Endothelial cell (in vitro differentiated cells): ENCODE data around the gene R3HDM2. TPM values are rescaled to one million over a fixed set of nuclear protein-coding genes. Genes with fewer than 3 reads are reported as not detected.

ENCODE experiments used
- DNase-seq: peaks from one replicate; pipeline ENCODE4 v3.0.0; 2021; ENCODE audit warnings: low spot score
- H3K27ac Mint-ChIP-seq: one replicate; pipeline ENCODE4 v1.8.0; 2021; ENCODE audit warnings: mixed read lengths, inconsistent platforms; ENCODE audit not compliant: unreplicated experiment
- H3K27me3 Mint-ChIP-seq: one replicate; pipeline ENCODE4 v1.8.0; 2021; ENCODE audit warnings: mild to moderate bottlenecking, moderate library complexity, mixed read lengths, inconsistent platforms; ENCODE audit not compliant: unreplicated experiment
- H3K36me3 Mint-ChIP-seq: one replicate; pipeline ENCODE4 v1.8.0; 2021; ENCODE audit warnings: mild to moderate bottlenecking, low read depth, mixed read lengths, inconsistent platforms; ENCODE audit not compliant: unreplicated experiment
- H3K4me1 Mint-ChIP-seq: one replicate; pipeline ENCODE4 v1.8.0; 2021; ENCODE audit warnings: mild to moderate bottlenecking, mixed read lengths, inconsistent platforms; ENCODE audit not compliant: unreplicated experiment
- H3K4me3 Mint-ChIP-seq: one replicate; pipeline ENCODE4 v1.8.0; 2021; ENCODE audit warnings: mild to moderate bottlenecking, mixed read lengths, inconsistent platforms; ENCODE audit not compliant: unreplicated experiment
- H3K9me3 Mint-ChIP-seq: one replicate; pipeline ENCODE4 v1.8.0; 2021; ENCODE audit warnings: mixed read lengths, inconsistent platforms; ENCODE audit not compliant: unreplicated experiment
- total RNA-seq: library from RNA; stranded (reverse); fragmentation: NEBNext Ultra II Directional; extraction: Animal tissue kit (Norgen Biotek cat#: 25700); gene quantifications from one replicate; pipeline ENCODE4 v1.2.1, GENCODE V29; 2021; ENCODE audit not compliant: unreplicated experiment
- TF ChIP-seq, protein P1 (sequence below): fragments of 200-600 bp; sonication (generic); IDR thresholded peaks from one replicate; pipeline ENCODE4 v1.5.0; 2021; ENCODE audit warnings: antibody characterized with exemption; ENCODE audit not compliant: unreplicated experiment

R3HDM2 gene
- total RNA-seq, 1 donor from 2014 or later: 39.4 TPM

- TF ChIP-seq, protein P1, sequence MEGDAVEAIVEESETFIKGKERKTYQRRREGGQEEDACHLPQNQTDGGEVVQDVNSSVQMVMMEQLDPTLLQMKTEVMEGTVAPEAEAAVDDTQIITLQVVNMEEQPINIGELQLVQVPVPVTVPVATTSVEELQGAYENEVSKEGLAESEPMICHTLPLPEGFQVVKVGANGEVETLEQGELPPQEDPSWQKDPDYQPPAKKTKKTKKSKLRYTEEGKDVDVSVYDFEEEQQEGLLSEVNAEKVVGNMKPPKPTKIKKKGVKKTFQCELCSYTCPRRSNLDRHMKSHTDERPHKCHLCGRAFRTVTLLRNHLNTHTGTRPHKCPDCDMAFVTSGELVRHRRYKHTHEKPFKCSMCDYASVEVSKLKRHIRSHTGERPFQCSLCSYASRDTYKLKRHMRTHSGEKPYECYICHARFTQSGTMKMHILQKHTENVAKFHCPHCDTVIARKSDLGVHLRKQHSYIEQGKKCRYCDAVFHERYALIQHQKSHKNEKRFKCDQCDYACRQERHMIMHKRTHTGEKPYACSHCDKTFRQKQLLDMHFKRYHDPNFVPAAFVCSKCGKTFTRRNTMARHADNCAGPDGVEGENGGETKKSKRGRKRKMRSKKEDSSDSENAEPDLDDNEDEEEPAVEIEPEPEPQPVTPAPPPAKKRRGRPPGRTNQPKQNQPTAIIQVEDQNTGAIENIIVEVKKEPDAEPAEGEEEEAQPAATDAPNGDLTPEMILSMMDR: no peak
- Mint-ChIP-seq H3K27me3 (peaks cover 33% of the 10 kb centered on the region), H3K27ac (no peak overlapping the region), H3K9me3 (no peaks in the 10 kb centered on the region), H3K4me3 (no peak overlapping the region), H3K4me1 (peaks cover 23% of the 10 kb centered on the region), H3K36me3 (peaks cover 31% of the 10 kb centered on the region)
- no peak for DNase-seq
Measured at GRCh38 chr12:57235017-57235727, 195.7 kb downstream of the R3HDM2 start.

GRCh38 chr12:57234571-57235016 is 196.2 kb downstream of the R3HDM2 start:
- H3K27me3 Mint-ChIP-seq: peaks cover 31% of the 10 kb centered on the region
- peak overlapping the region; percentile 59 for H3K4me3 Mint-ChIP-seq
- peaks cover 26% of the 10 kb centered on the region for H3K4me1 Mint-ChIP-seq
- TF ChIP-seq, protein P1: no peak
- DNase-seq: no peak
- H3K9me3 Mint-ChIP-seq: no peaks in the 10 kb centered on the region
- H3K27ac Mint-ChIP-seq: peak overlapping the region; percentile 48
- peaks cover 29% of the 10 kb centered on the region for H3K36me3 Mint-ChIP-seq

GRCh38 chr12:57234233-57234570 is 196.6 kb downstream of the R3HDM2 start:
- Mint-ChIP-seq H3K27ac (peak overlapping the region; percentile 48), H3K9me3 (no peaks in the 10 kb centered on the region), H3K36me3 (peaks cover 28% of the 10 kb centered on the region), H3K4me1 (peaks cover 26% of the 10 kb centered on the region), H3K27me3 (peaks cover 28% of the 10 kb centered on the region), H3K4me3 (peak overlapping the region; percentile 59)
- TF ChIP-seq, protein P1: no peak
- no peak for DNase-seq

- Mint-ChIP-seq H3K4me1 (peaks cover 27% of the 10 kb centered on the region), H3K27me3 (peaks cover 24% of the 10 kb centered on the region), H3K9me3 (no peaks in the 10 kb centered on the region), H3K4me3 (peak overlapping the region; percentile 59), H3K27ac (no peak overlapping the region), H3K36me3 (peaks cover 24% of the 10 kb centered on the region)
- TF ChIP-seq, protein P1: no peak
- no peak for DNase-seq
Measured at GRCh38 chr12:57233357-57234232, 197.2 kb downstream of the R3HDM2 start.
